Duodenal mucosa (tissue), 2 donors: ENCODE measurements around the gene POLDIP3.

ENCODE experiments used
- H3K27ac ChIP-seq: one replicate; pipeline ENCODE4 v1.7.0; 2013; ENCODE audit warnings: low read depth, low read length
- H3K27me3 ChIP-seq, 2 donors: one replicate each; pipeline ENCODE4 v1.7.0; 2013; ENCODE audit warnings: low read length in 2 of 2, control low read depth in 1 of 2; ENCODE audit not compliant: insufficient read depth in 2 of 2, control insufficient read depth in 1 of 2
- H3K36me3 ChIP-seq, 2 donors: one replicate each; pipeline ENCODE4 v1.7.0; 2013; ENCODE audit warnings: low read length in 2 of 2, control low read depth in 1 of 2; ENCODE audit not compliant: insufficient read depth in 2 of 2, control insufficient read depth in 1 of 2
- H3K4me1 ChIP-seq, 2 donors: one replicate each; pipeline ENCODE4 v1.7.0; 2013; ENCODE audit warnings: low read length in 2 of 2, control low read depth in 1 of 2; ENCODE audit not compliant: insufficient read depth in 2 of 2, control insufficient read depth in 1 of 2
- H3K4me3 ChIP-seq, 2 donors: one replicate each; pipeline ENCODE4 v1.7.0; 2013; ENCODE audit warnings: low read length in 2 of 2, low read depth in 1 of 2
- H3K9ac ChIP-seq, 2 donors: one replicate each; pipeline ENCODE4 v1.7.0; 2013; ENCODE audit warnings: low read length in 2 of 2, low read depth in 1 of 2
- H3K9me3 ChIP-seq, 2 donors: one replicate each; pipeline ENCODE4 v1.7.0; 2013; ENCODE audit warnings: low read length in 2 of 2, control low read depth in 1 of 2; ENCODE audit not compliant: control insufficient read depth in 1 of 2

Gene POLDIP3

DNA sequence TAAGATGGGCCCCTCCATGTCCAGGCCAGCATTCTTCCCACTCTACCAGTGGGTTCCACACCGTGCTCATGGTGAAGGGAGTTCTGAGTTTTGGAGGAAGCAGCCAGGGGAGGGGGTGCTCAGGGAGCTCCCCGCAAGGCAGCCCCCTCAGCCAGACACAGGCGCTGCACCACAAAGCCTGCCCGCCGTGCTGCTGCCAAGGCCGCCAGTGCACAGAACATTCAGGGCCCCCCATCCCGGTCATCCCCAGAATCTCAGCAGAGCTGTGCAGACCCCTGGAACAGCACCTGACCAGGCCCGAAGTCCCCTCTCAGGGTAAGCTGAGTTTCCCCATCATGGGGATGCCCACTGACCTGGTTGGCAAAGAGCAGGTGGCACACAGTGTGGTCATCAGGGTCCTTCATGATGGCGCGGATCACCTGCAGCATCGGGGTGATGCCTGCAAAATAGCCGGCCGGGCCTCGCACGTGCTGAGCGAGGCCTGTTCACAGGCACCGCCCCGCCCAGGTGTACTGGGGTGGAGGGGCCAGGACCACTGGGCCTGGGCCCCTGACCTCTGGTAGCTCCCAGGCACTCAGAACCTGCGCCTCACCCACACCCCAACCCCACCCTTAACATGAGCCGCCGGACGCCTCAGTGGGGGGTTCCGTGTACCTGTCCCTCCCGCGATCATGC is 12.4 kb upstream of the POLDIP3 start:
- Histone ChIP-seq H3K4me1 (peaks cover 10 to 15% of the 10 kb centered on the region in 2 donors), H3K36me3 (peaks cover 32 to 90% of the 10 kb centered on the region in 2 donors), H3K27me3 (no peaks in the 10 kb centered on the region), H3K9ac (no peak overlapping the region), H3K9me3 (no peaks in the 10 kb centered on the region), H3K4me3 (no peak overlapping the region), H3K27ac (no peak overlapping the region)

GRCh38 chr22:42626431-42626830 is 11.7 kb upstream of the POLDIP3 start:
- Histone ChIP-seq H3K9me3 (no peaks in the 10 kb centered on the region), H3K27me3 (no peaks in the 10 kb centered on the region), H3K9ac (no peak overlapping the region), H3K36me3 (peaks cover 27 to 84% of the 10 kb centered on the region in 2 donors), H3K4me3 (no peak overlapping the region), H3K27ac (no peak overlapping the region), H3K4me1 (peaks cover 10 to 17% of the 10 kb centered on the region in 2 donors)

DNA sequence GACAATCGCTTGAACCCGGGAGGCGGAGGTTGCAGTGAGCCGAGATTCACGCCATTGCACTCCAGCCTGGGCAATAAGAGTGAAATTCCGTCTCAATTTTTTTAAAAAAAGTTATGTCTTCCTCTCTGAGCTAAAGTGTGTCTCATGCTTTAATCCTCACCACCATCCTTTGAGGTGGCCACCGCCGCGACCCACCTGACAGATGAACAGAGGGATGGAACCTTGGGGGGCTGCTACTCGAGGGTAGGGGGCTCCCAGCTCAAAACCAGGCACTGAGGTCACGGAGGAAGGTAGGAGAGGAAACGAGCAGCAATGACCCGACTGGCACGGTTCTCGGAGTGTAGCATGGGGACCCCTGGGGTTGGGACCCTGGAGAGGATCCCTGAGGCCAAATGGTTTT is 10.7 kb upstream of the POLDIP3 start:
- Histone ChIP-seq H3K27me3 (no peaks in the 10 kb centered on the region), H3K9ac (no peak overlapping the region), H3K9me3 (no peaks in the 10 kb centered on the region), H3K27ac (no peak overlapping the region), H3K36me3 (peaks cover 26 to 80% of the 10 kb centered on the region in 2 donors), H3K4me3 (no peak overlapping the region), H3K4me1 (peaks cover 15 to 21% of the 10 kb centered on the region in 2 donors)

DNA sequence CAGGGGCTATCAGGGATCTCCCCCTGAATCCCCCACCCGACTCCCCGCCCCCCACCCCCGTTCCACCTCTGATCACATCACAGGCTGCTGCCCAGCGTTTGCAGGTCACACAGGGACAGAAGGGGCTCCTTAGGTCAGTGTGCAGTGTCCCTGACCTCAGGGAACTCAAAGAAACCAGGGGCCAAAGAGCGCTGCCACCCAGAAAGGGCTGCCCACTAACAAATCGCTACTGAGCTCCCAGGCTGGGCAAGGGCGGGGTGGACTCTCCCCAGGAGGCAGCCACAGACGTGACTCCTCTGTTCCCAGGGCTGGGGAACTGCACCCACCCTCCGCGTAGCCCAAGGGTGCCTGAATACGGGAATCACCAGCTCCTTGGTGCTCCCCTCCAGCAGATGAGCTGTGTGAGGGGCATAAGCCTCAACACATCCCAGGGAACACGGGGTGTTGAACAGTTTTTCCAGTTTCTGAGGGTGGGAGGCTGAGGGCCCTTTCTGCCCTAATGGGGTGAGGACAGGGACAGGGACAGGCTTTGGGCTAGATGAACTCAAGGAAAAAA is 9.9 kb upstream of the POLDIP3 start:
- H3K36me3 ChIP-seq, result peaks cover 30 to 80% of the 10 kb centered on the region in 2 donors
- H3K27ac ChIP-seq, result no peak overlapping the region
- no peaks in the 10 kb centered on the region for H3K27me3 ChIP-seq
- H3K4me1 ChIP-seq, result peaks cover 15 to 21% of the 10 kb centered on the region in 2 donors
- H3K9ac ChIP-seq, result no peak overlapping the region
- no peak overlapping the region for H3K4me3 ChIP-seq
- no peaks in the 10 kb centered on the region for H3K9me3 ChIP-seq

DNA sequence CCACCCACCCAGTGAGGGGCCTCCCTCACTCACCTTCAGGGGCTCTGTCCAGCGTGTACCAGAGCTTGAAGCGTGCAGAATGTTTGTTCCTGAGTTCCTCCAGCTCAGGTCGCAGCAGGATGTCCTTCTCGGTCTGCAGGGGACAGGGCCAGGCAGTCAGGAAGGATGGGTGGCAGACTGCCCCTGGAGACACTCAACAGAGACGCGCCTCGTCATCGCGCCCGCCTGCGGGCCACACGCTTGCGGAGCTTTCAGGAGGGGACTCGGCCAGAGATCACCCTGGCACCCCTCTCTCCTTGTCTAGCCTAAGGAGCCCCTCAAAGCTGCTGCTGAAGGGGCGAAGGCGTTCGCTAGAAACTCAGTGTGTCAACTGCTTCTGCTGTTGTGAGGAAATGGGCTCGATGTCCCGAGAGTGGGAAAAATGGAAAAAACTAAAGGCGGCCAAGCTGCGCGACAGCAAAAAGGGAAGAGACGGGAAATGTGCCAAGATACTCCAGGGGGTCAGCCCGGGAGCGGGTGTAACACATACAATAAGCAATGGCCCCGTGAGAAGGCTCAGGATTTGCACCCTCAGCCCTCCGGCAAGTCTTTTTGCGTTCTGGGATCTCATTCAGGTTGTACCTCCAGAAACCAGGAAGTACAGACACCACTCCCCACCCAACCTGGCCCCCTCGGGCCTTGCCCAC is 9.2 kb upstream of the POLDIP3 start:
- H3K27ac ChIP-seq, result no peak overlapping the region
- H3K9ac ChIP-seq, result no peak overlapping the region
- H3K4me3 ChIP-seq, result no peak overlapping the region
- peaks cover 15 to 21% of the 10 kb centered on the region in 2 donors for H3K4me1 ChIP-seq
- H3K27me3 ChIP-seq, result no peaks in the 10 kb centered on the region
- H3K36me3 ChIP-seq, result peaks cover 33 to 82% of the 10 kb centered on the region in 2 donors
- H3K9me3 ChIP-seq, result no peaks in the 10 kb centered on the region

DNA sequence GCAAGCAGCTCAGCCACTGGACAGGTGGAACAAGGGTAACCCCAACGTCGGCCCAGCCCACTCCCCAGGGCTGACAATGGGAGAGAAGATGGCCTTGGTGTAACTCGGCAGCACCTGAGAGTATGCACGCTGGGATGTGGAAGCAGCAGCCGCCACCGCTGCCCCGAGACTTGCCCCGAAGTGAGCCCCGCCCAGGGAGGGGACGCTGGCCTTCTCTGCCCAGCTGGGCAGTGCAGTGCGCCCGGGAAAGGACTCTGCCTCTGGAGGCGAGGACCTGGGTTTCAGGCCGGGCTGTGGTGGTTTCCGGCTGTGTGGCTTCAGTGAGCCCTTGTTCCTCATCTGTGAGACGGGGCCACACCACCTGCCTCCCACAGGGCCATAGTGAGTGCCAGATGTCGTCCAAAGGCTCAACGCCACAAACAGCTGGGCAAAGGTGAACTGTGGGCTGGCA is 8.6 kb upstream of the POLDIP3 start:
- H3K36me3 ChIP-seq, result peaks cover 30 to 79% of the 10 kb centered on the region in 2 donors

GRCh38 chr22:42622061-42622710 is 7.5 kb upstream of the POLDIP3 start:
- Histone ChIP-seq H3K36me3 (peaks cover 19 to 67% of the 10 kb centered on the region in 2 donors), H3K27me3 (no peaks in the 10 kb centered on the region), H3K27ac (no peak overlapping the region), H3K9me3 (no peaks in the 10 kb centered on the region), H3K4me1 (peaks cover 20 to 21% of the 10 kb centered on the region in 2 donors), H3K4me3 (no peak overlapping the region), H3K9ac (no peak overlapping the region)

More for the DNA sequence above, 8.6 kb upstream of the POLDIP3 start:
- Histone ChIP-seq H3K4me3 (no peak overlapping the region), H3K27me3 (no peaks in the 10 kb centered on the region), H3K27ac (no peak overlapping the region), H3K4me1 (peaks cover 15 to 21% of the 10 kb centered on the region in 2 donors), H3K9ac (peak overlapping the region in 1 of 2 donors; percentile 12), H3K9me3 (no peaks in the 10 kb centered on the region)

- H3K9ac ChIP-seq, result no peak overlapping the region
- H3K27me3 ChIP-seq, result no peaks in the 10 kb centered on the region
- peaks cover 16 to 61% of the 10 kb centered on the region in 2 donors for H3K36me3 ChIP-seq
- peaks cover 21 to 23% of the 10 kb centered on the region in 2 donors for H3K4me1 ChIP-seq
- no peak overlapping the region for H3K27ac ChIP-seq
- no peaks in the 10 kb centered on the region for H3K9me3 ChIP-seq
- H3K4me3 ChIP-seq, result no peak overlapping the region
These were observed 6.9 kb upstream of the POLDIP3 start for GRCh38 chr22:42621505-42622002.

- H3K27me3 ChIP-seq, result no peaks in the 10 kb centered on the region
- peaks cover 28 to 30% of the 10 kb centered on the region in 2 donors for H3K4me1 ChIP-seq
- H3K4me3 ChIP-seq, result no peak overlapping the region
- H3K9me3 ChIP-seq, result no peaks in the 10 kb centered on the region
- peaks cover 8 to 51% of the 10 kb centered on the region in 2 donors for H3K36me3 ChIP-seq
- no peak overlapping the region for H3K9ac ChIP-seq
- H3K27ac ChIP-seq, result no peak overlapping the region
These were observed 5.4 kb upstream of the POLDIP3 start for GRCh38 chr22:42620084-42620483.
